ENCODE measurements around the gene ELAVL1. TPM values are rescaled to one million over a fixed set of nuclear protein-coding genes. Genes with fewer than 3 reads are reported as not detected.

ELAVL1 gene
- polyA plus RNA-seq, 1 donor from 2014 or later: 19.1 TPM

GRCh38 chr19:7932930-7933300, 72.5 kb downstream of the ELAVL1 start:
- Histone ChIP-seq H3K4me3 (ENCODE audit: low read length) (no peak overlapping the region), H3K27ac (ENCODE audit: low read length) (no peak overlapping the region)

GRCh38 chr19:7932276-7932929, 73.0 kb downstream of the ELAVL1 start:
- H3K79me2 ChIP-seq (replicated peaks; ENCODE audit: insufficient read depth, low read length): no peaks in the 10 kb centered on the region
- no peaks in the 10 kb centered on the region for H3K36me3 ChIP-seq (ENCODE audit: insufficient read depth, low read length)
- no peaks in the 10 kb centered on the region for H3K27me3 ChIP-seq (ENCODE audit: insufficient read depth, low read depth, low read length)
- no peaks in the 10 kb centered on the region for H3F3A ChIP-seq (ENCODE audit: insufficient read depth, low read length, poor library complexity, severe bottlenecking)
- no peaks in the 10 kb centered on the region for H4K20me1 ChIP-seq (ENCODE audit: insufficient read depth)
- no peaks in the 10 kb centered on the region for H3K9me2 ChIP-seq (ENCODE audit: insufficient read depth, low read length)
- no peak overlapping the region for H3K9ac ChIP-seq (ENCODE audit: low read length)
- no peak overlapping the region for H3K4me3 ChIP-seq (ENCODE audit: low read length)
- no peak overlapping the region for H3K4me2 ChIP-seq (ENCODE audit: low read length)
- H3K9me3 ChIP-seq (ENCODE audit: low read length): no peaks in the 10 kb centered on the region
- no peak overlapping the region for H3K27ac ChIP-seq (ENCODE audit: low read length)
- H2AFZ ChIP-seq (ENCODE audit: low read depth, low read length): no peak overlapping the region
- TF ChIP-seq SMC3 (conservative IDR thresholded peaks at IDR 0.05; ENCODE audit: poor library complexity): no peak
- TF ChIP-seq EZH2 (IDR thresholded peaks at IDR 0.05; ENCODE audit: borderline replicate concordance, insufficient read depth, low read length, poor library complexity, severe bottlenecking): no peak
- TF ChIP-seq CTCF (IDR thresholded peaks at IDR 0.05; ENCODE audit: poor library complexity, severe bottlenecking): no peak
- no peak for TF ChIP-seq EP300 (conservative IDR thresholded peaks at IDR 0.05; ENCODE audit: poor library complexity, severe bottlenecking)
- no peak for TF ChIP-seq POLR2AphosphoS5 (IDR thresholded peaks at IDR 0.05)
- TF ChIP-seq RAD21 (conservative IDR thresholded peaks at IDR 0.05): no peak
- no peak for TF ChIP-seq MXI1 (conservative IDR thresholded peaks at IDR 0.05; ENCODE audit: poor library complexity, severe bottlenecking)

More at GRCh38 chr19:7932930-7933300, 72.5 kb downstream of the ELAVL1 start:
- H3K9me2 ChIP-seq (ENCODE audit: insufficient read depth, low read length): no peaks in the 10 kb centered on the region
- TF ChIP-seq EP300 (conservative IDR thresholded peaks at IDR 0.05; ENCODE audit: poor library complexity, severe bottlenecking) (no peak), CTCF (IDR thresholded peaks at IDR 0.05; ENCODE audit: poor library complexity, severe bottlenecking) (no peak), TAF1 (IDR thresholded peaks at IDR 0.05; ENCODE audit: low read depth) (no peak), MXI1 (conservative IDR thresholded peaks at IDR 0.05; ENCODE audit: poor library complexity, severe bottlenecking) (no peak), REST (IDR thresholded peaks at IDR 0.05; ENCODE audit: borderline replicate concordance) (no peak), RAD21 (conservative IDR thresholded peaks at IDR 0.05) (no peak), SMC3 (conservative IDR thresholded peaks at IDR 0.05; ENCODE audit: poor library complexity) (no peak), POLR2AphosphoS5 (IDR thresholded peaks at IDR 0.05) (no peak)
- no peak overlapping the region for H3K9ac ChIP-seq (ENCODE audit: low read length)
- no peaks in the 10 kb centered on the region for H3K9me3 ChIP-seq (ENCODE audit: low read length)
- H3F3A ChIP-seq (ENCODE audit: insufficient read depth, low read length, poor library complexity, severe bottlenecking): no peaks in the 10 kb centered on the region
- no peak overlapping the region for H3K4me2 ChIP-seq (ENCODE audit: low read length)
- no peak overlapping the region for H2AFZ ChIP-seq (ENCODE audit: low read depth, low read length)
- no peaks in the 10 kb centered on the region for H4K20me1 ChIP-seq (ENCODE audit: insufficient read depth)
- H3K36me3 ChIP-seq (ENCODE audit: insufficient read depth, low read length): no peaks in the 10 kb centered on the region
- no peaks in the 10 kb centered on the region for H3K27me3 ChIP-seq (ENCODE audit: insufficient read depth, low read depth, low read length)
- H3K79me2 ChIP-seq (replicated peaks; ENCODE audit: insufficient read depth, low read length): no peaks in the 10 kb centered on the region

All from neural cell (in vitro differentiated cells).